GM19395 (cell line): ENCODE measurements around the gene PIK3CD.
"Not testable (repeated sequence)": the region's sequence is repeated elsewhere in the genome, so short reads cannot be mapped to it uniquely, and the experiment has no call there.

Source experiments
- ATAC-seq: cut with Tn5 transposase; IDR thresholded peaks from one replicate; pipeline ENCODE4 v1.9.1; 2021; ENCODE audit warnings: mild to moderate bottlenecking, moderate library complexity; ENCODE audit not compliant: unreplicated experiment

PIK3CD gene

GRCh38 chr1:9618909-9619679 lies 32.4 kb upstream of the PIK3CD start:
- no peak for ATAC-seq

GRCh38 chr1:9621032-9621431 lies 30.5 kb upstream of the PIK3CD start:
- ATAC-seq = no peak

- ATAC-seq = no peak
Observed at GRCh38 chr1:9624081-9624480, 27.4 kb upstream of the PIK3CD start.

- ATAC-seq = not testable (repeated sequence)
Observed at GRCh38 chr1:9625030-9625429, 26.5 kb upstream of the PIK3CD start.

- ATAC-seq = peak; percentile 50
Observed at GRCh38 chr1:9626201-9626608, 25.3 kb upstream of the PIK3CD start.

GRCh38 chr1:9628541-9629444 lies 22.7 kb upstream of the PIK3CD start:
- no peak for ATAC-seq

GRCh38 chr1:9629445-9630201 lies 21.9 kb upstream of the PIK3CD start:
- ATAC-seq = no peak

GRCh38 chr1:9630331-9631111 lies 21.0 kb upstream of the PIK3CD start:
- no peak for ATAC-seq

GRCh38 chr1:9631613-9632012 lies 19.9 kb upstream of the PIK3CD start:
- no peak for ATAC-seq

GRCh38 chr1:9633493-9633892 lies 18.0 kb upstream of the PIK3CD start:
- no peak for ATAC-seq

- ATAC-seq = no peak
Observed at GRCh38 chr1:9634582-9634981, 16.9 kb upstream of the PIK3CD start.

- no peak for ATAC-seq
Observed at GRCh38 chr1:9639227-9639626, 12.3 kb upstream of the PIK3CD start.

- ATAC-seq = no peak
Observed at GRCh38 chr1:9643351-9644256, 7.9 kb upstream of the PIK3CD start.

- ATAC-seq = no peak
Observed at GRCh38 chr1:9646037-9646436, 5.5 kb upstream of the PIK3CD start.

GRCh38 chr1:9648171-9648570 lies 3.4 kb upstream of the PIK3CD start:
- ATAC-seq = no peak

- ATAC-seq = no peak
Observed at GRCh38 chr1:9649769-9650168, 1.8 kb upstream of the PIK3CD start.

- ATAC-seq = no peak
Observed at GRCh38 chr1:9651220-9651564, 339 bp upstream of the PIK3CD start.

GRCh38 chr1:9652379-9653209 lies 1.1 kb downstream of the PIK3CD start:
- ATAC-seq = peak; percentile 35

GRCh38 chr1:9653210-9653490 lies 1.6 kb downstream of the PIK3CD start:
- no peak for ATAC-seq
